ENCODE data around the gene ZNF814.
A peak's percentile ranks its signal among the peaks of the same experiment; 100 is the strongest.
"Not testable (repeated sequence)": the region's sequence is repeated elsewhere in the genome, so short reads cannot be mapped to it uniquely, and the experiment has no call there.

The ZNF814 gene

GRCh38 chr19:57816652-57817051, 72.2 kb downstream of the ZNF814 start:
- no peak for DNase-seq (ENCODE audit: low read depth)

- no peak for DNase-seq (ENCODE audit: low read depth)
Observed at GRCh38 chr19:57815247-57816075, 73.4 kb downstream of the ZNF814 start.

- DNase-seq (ENCODE audit: low read depth), result peak; percentile 96
Observed at GRCh38 chr19:57814505-57815246, 74.2 kb downstream of the ZNF814 start, which contains the start of gene ZNF552. Gene ZNF552 (minus strand): TSS chr19:57814913. CDS start chr19:57814743, 170 bp downstream.

GRCh38 chr19:57813919-57814504, 74.8 kb downstream of the ZNF814 start:
- no peak for DNase-seq (ENCODE audit: low read depth)

- not testable (repeated sequence) for DNase-seq (ENCODE audit: low read depth)
Observed at GRCh38 chr19:57812975-57813820, 75.6 kb downstream of the ZNF814 start.

GRCh38 chr19:57812226-57812625, 76.6 kb downstream of the ZNF814 start:
- DNase-seq (ENCODE audit: low read depth), result no peak

GRCh38 chr19:57810410-57811295, 78.2 kb downstream of the ZNF814 start:
- not testable (repeated sequence) for DNase-seq (ENCODE audit: low read depth)

- no peak for DNase-seq (ENCODE audit: low read depth)
Observed at GRCh38 chr19:57807541-57807940, 81.3 kb downstream of the ZNF814 start.

GRCh38 chr19:57803594-57804325, 85.1 kb downstream of the ZNF814 start:
- DNase-seq (ENCODE audit: low read depth), result peak; percentile 93

- DNase-seq (ENCODE audit: low read depth), result no peak
Observed at GRCh38 chr19:57803265-57803593, 85.6 kb downstream of the ZNF814 start.

GRCh38 chr19:57802269-57802668, 86.6 kb downstream of the ZNF814 start:
- no peak for DNase-seq (ENCODE audit: low read depth)

- DNase-seq (ENCODE audit: low read depth), result no peak
Observed at GRCh38 chr19:57800696-57801095, 88.1 kb downstream of the ZNF814 start.

Data from ELR (cell line).